GM19351 (cell line): Measurements from ENCODE around the gene LRRIQ4.

ENCODE experiments used
- ATAC-seq: cut with Tn5 transposase; IDR thresholded peaks from one replicate; pipeline ENCODE4 v1.9.1; 2021; ENCODE audit warnings: mild to moderate bottlenecking, moderate library complexity; ENCODE audit not compliant: unreplicated experiment

LRRIQ4 gene

DNA sequence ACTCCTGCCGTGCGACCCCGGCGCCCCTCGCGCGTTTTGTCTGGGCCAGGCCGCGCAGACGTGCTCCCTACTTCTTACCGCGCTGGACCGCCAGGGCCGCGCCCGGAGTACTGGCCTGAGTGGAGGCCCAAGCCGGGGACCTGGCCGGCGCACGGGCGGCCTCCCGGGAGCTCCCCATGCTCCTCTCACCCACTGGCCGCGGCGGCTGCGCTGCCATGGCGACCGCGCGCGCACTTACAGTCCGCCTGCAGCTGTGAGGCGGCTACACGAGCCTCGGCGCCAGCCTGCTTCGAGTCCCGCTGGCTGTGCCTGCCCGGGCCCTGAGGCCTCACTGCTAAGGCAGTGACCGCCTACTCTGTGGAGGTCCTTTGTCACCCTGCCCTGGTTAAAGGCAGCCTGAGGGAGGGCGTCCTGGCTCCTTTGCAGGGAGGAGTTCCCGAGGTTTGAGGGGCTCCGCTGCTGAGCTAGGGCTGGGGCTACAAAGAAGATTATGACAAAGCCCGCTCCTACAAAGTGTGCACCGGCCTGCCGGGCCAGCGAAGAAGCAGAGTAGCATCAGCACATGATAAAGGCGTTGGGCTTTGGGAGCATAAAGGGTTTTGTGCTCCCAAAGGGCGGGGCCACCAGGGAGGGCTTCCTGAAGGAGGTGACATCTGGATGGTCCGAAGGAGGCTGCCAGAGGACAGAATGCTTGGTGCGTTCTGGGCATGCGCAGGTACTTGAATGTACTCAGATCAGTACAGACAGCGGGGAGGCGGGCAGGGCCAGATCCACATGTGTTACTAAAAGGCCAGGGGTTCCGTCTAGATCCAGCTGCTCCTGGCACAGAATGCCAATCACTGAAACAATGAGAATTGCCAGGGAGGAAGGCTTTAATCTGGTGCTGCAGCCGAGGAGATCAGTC lies at the start of gene LRRIQ4, which contains the start of gene LRRC34:
TSS of gene LRRIQ4 (plus strand) at position 539 of the 904 bp plus-strand sequence. CDS start 9,052 bp downstream, outside the sequence.
TSS of gene LRRC34 (minus strand) at position 573 of the 904 bp plus-strand sequence. CDS start at position 217, 356 bp downstream.
- peak; percentile 62 for ATAC-seq

DNA sequence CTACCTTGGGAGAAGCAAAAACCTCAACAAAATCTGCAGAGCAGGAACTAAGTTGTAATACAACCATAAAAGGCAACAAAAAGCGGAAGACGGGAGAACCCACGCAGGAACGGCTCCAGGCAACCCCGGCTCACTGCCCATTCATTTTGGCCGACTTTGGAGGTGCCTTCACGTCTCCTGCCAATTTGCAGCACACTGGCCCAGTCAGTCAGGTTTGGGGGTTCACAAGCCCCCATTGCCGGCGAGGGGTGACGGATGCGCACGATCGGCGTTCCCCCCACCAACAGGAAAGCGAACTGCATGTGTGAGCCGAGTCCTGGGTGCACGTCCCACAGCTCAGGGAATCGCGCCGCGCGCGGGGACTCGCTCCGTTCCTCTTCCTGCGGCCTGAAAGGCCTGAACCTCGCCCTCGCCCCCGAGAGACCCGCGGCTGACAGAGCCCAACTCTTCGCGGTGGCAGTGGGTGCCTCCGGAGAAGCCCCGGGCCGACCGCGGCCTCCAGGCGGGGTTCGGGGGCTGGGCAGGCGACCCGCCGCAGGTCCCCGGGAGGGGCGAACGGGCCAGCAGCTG lies 48.3 kb upstream of the LRRIQ4 start:
- ATAC-seq: peak; percentile 49

DNA sequence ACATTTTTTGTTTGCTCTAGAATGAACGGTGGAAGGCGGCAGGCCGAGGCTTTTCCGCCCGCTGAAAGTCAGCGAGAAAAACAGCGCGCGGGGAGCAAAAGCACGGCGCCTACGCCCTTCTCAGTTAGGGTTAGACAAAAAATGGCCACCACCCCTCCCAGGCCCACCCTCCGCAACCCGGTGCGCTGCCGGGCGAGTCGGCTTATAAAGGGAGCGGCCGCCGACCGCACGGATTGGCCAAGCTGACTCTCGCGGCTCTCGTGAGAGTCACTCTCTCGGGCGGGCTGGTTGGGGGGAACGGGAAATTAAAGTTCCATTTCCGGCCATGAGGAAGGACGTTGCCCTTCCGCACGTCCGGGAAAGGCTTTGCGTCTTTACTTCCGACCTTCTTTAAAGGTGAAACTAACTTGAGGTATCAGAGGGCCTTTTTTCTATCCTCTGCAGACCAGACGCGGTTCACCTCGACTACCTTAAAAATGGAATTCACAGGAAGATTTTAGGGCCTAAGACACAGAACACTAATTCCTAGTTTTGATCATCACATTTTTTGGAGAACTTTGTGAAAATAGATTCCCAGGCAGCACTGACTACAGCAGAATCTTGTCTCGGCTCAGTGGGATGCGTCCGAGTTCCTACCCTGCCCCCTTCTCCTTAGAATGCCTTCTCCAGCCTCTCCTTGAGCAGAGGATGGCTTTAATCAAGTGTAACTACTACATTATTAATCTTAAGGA lies 47.6 kb upstream of the LRRIQ4 start, which contains the start of gene TERC:
TSS of gene TERC (minus strand) at position 179 of the 731 bp plus-strand sequence.
- ATAC-seq: peak; percentile 64

DNA sequence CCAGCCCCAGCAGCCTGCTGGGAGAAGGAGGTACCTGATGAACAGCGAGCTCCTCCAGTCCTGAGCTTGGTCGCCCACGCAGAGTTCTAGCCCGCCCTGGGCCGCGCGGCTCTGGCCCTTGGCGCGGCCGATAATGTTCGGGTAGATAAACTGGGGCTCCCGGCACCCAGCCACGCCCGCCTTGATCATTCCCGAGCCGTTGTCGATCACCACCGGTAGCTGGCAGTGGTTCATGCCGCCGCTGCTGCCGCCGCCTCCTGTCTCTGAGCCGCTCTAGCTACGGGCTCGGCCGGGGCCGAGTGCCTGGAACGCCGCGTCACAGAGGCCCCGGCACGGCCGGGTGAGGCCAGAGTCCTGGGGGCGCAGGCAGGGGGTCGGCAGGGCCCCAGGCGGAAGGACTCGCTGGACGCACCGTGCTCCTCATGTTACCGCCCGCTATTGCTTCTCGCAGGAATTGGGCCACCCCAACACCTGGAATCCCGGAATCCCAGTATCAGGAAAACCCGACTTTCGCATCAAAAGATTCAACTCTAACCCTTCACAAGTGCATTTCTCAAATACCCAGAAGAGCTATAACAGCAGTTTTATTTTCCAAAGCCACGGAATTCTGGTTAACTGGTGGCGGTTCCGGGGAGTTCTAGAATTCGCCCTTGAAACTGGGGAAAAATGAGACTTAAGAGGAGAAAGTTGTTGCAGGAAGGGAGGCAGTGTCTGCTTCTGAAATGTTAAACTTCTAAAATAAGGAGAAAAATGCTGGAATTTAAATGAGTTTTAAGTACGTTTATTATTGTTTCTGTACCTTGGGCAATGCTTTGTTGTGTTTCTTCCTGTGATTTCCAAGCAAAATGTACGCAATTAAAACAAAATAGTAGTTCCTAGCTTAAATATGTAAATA lies 43.1 kb upstream of the LRRIQ4 start, which contains the start of gene ACTRT3:
TSS of gene ACTRT3 (minus strand) at position 275 of the 895 bp plus-strand sequence. CDS start at position 234, 41 bp downstream.
- ATAC-seq: peak; percentile 29

DNA sequence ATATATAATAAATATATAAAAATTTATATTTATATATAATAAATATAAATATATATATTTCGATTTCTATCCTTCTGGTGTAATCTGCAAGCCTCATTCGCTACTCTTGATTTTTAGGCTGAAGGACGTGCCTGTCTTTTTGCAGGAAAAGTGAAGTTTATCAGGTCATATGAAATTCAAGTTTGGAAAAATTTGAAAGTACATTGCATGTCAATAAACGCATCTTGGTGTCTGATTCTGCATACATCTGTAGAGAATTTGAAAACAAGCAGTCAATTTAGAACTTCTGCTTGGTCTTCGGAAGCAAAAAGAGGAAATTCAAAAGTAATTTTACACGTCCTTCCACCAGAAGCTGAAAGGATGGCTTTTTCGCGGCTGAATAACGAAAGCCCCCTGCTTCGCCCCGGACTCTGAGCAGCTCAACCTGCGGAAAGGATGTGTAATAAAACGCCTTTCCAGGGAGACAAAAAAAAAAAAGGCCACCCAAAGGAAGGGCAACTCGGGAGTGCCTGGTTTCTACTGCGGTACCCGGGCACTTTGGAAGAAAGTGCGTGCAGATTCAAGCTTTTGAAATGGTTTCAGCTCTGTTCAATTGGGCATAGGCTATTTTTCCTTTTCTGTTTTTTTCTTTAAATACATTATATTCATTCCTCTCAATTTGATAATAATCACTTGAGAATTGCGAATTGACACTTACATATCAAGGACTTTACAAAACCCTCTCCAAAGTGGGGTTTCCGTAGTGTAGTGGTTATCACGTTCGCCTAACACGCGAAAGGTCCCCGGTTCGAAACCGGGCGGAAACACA lies 41.0 kb upstream of the LRRIQ4 start:
- ATAC-seq: peak; percentile 9

DNA sequence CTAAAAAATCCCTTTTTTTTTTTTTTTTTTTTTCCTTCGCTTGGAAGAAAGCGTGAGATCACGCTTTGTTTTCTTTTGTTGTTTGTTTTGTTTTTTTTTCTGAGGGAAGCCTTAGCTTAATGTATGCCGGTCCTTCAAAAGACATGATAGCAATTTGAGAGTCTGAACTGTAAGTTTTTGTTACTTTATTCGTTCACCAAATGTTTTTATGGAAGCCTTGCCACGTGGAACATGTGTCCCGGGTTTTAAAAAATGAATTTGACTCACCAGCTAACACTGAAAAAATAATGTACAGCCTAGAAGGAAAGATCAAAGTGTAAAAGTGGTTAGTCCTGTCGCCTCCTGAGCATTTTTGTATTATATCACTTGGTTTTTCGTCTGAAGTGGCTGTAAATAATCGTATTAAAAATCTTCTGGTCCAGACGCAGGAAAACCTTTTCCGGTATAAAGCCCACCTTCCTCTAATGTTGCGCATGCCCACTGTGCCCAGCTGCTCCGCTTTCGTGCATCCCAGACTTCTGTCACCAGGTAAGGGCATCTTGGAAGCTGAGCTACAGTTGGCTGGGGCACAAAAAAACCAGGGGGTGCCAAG lies 40.3 kb upstream of the LRRIQ4 start:
- ATAC-seq: peak; percentile 4

DNA sequence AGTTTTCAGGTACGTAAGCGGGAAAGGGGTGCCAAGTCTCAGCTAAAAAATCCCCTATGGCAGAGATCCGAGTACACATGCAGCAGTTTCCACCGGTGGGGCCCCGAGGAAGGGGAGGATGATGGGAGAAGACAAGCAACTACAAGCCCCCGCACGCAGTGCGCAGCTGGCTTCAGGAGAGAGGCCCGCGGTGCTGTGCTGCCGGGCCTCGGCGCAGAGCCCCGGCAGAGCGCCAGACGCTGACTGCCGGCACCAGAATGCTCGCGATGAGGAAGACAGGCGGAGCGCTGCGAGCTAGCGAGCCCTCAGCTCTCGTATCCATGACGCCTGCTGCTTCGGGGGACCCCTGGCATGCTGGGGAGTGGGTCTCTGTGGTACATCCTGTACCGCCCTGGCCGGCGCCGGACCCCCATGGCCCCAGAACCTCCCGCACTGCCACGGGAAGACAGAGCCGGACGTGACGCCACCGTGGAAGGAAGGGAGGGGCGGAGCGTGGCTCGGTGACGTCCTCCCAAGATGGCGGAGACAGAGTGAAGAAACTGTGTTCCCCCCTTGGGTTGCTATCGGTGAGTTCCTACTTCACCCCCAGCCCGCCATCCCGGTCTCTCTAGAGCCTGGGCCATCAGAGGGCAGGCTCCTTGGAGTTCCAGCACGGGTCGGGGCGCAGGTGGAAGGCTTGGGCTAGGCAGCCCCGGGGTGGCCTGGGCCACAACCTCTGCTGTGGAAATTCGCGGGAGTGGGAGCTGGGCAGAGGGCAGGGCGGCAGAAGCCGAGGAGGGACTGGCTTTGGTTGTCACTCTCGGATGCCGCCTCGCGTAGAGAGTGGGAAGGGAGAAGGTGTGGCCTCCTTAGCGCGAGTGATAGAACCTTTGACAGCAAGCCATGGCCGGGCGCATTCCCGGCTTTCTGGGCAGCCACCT lies 39.5 kb upstream of the LRRIQ4 start, which contains the start of gene MYNN:
TSS of gene MYNN (plus strand) at position 500 of the 920 bp plus-strand sequence. CDS start 900 bp downstream, outside the sequence.
- peak; percentile 77 for ATAC-seq

DNA sequence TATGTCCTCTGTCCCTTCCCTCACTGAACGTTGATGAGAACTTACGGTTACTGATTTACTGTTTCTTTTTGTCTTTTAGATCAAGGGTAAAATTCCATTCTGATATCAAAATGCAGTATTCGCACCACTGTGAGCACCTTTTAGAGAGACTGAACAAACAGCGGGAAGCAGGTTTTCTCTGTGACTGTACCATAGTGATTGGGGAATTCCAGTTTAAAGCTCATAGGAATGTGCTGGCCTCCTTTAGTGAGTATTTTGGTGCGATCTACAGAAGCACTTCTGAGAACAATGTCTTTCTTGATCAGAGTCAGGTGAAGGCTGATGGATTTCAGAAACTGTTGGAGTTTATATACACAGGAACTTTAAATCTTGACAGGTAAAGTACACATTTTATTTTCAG lies 38.5 kb upstream of the LRRIQ4 start:
- ATAC-seq: no peak

DNA sequence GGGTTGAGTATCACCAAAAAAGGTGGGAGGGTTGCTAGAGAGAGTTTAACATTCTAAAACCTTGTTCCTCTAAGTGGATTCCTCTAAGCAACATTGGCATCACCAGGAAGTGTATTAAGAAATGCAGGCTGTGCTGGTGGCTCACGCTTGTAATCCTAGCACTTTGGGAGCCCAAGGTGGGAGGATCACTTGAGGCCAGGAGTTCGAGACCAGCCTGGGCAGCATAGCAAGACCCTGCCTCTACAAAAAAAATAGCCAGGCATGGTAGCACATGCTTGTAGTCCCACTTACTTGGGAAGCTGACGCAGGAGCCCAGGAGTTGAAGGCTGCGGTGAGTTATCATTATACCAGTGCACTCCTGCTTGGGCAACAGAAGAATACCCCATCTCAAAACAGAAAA lies 34.8 kb upstream of the LRRIQ4 start:
- no peak for ATAC-seq

DNA sequence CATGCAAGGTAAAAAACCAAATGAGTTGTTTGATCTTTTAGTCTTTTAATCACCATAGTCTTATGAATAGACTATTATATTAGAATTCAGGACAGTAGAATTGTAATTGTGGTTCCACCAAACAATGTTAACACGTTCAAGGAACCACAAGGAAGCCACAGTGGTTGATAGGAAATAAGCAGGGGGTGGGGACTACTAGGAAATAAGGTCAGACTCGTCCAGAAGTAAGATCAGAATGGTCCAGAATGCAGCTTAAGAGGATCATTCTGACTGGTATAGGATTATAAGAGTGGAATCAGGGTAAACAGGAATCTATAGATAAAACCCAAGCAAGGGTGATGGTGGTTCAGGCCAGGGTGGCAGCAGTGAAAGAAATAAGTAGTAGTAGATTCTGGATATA lies 31.9 kb upstream of the LRRIQ4 start:
- no peak for ATAC-seq

DNA sequence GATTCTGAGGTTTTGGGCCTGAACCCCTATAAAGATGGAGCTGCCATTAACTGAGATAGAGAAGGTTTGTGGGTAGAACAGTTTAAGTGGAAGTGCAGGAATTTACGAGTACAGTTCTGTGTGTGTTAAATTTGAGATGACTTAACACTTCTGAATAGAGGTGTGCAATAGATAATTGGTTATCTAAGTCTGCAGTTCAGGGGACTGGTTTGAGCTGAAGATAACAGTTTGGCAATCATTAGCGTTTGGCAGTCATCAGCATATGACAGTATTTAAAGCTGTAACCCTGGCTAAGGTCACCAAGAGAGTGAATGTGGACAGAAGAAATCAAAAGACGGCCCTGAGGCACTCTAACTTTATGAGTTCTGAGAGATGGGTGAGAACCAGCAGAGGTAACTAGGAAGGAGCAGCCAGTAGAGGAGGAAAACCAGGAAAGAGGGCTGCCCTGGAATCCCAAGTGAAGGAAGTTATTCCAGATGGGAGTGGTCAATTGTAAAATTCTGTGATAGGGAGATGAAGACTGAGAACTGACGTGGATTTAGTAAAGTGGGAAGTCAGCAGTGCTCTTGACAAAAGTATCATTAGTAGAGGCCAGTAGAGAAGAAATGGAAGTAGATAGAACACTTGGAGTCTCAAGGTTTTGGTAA lies 31.3 kb upstream of the LRRIQ4 start:
- no peak for ATAC-seq

DNA sequence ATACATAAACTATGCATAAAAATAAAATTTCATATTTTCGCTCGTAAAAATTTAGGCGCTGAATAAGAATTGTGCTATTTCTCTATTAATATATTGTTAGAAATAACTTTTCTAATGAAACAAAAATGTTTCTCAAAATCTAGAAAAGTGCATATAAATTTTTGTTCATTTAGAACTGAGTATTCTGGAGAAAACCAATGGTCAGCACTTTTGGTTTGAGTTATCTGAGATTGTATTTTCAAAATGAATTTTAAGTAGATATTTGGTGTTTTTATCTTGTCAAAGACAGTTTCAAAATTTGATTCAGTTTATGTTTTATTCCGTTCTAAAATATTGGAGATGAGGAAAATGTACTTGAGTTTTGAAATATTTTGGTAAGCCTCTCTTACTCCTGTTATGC lies 25.6 kb upstream of the LRRIQ4 start:
- ATAC-seq: no peak

DNA sequence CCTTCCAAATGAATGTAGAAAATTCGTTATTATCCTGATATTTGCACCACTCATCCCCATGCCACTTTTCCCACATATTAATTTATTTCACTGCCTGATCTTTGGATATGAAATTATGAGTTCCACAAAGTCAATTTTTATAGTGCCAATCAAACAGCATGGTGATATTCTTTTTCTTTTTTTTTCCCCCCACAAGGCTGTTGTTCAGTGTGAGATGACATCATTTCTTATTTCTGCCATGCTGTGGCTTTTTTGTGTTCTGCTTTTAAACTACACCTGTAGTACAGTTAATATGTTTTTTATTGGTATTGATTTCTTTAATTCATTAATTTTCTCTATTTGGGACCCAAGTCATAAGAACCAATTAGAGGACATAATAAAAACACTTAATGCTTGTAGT lies 24.9 kb upstream of the LRRIQ4 start:
- no peak for ATAC-seq

DNA sequence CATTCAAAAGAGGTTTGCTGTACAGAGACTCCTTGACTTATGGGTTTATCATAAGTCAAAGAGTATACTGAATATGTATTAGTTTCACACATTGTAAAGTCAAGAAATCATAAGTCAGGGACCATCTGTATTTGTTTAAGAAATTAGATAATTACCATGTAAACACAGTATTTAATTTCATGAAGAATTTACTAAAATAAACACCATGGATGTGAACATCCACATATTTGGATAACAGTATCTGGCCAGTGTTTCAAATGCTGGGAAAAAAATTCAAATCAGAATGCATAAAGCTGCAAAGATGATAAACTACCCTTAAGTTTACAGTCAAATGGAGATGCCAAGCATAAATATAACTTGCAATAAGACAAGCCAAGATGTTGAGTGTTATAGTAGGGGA lies 22.5 kb upstream of the LRRIQ4 start:
- ATAC-seq: no peak

DNA sequence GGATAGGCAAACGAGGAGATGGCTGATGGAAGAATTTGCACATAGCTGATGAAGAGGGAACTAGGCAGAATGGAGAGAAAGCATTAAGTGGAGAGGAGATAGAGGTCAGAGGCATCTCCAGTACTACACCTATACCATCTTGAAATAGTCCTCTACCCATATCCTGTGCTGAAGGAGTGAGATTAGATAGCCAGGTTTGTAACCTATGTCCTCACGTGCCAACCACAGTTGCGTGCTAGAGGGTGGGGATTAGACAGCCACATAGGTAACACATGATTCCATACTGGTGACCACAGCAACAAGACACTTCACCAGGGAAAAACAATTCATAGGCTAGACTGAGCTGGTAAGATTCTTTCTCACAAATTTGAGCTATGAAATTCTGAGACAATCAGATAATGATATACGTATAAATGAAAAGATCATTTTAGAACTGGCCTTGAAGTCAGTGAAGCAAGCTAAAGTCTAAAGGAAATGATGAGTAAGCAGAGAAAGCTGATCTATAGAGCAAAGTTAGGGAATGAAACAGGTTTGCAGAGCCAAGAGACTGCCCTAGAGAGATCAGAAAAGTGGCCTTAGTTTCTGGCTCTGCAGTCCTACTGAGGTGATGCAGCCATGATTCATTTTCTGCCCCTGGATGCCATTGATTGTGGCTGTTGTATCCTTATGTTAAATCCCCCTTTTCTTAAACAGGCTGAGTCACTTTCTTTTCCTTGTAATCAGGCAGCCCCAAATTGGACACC lies 21.8 kb upstream of the LRRIQ4 start:
- no peak for ATAC-seq

DNA sequence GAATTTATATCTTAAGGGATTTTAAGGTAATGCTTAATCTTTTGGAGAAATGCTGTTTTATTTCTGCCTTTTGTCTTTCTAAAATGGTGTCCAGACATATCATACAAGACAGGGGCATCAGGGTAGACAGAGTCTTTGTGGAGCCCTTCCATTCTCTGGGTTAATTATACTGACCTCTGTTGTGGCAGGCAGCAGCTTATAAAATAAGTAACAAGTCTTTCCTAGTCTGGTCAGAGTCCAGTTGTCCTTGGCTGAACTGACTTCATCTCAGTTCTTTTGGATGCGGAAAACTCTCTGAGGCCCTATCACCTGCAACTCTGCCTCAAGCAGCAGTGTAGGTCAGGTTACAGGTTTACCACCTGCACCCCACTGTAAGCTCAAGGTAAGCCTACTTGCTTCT lies 20.3 kb upstream of the LRRIQ4 start:
- ATAC-seq: no peak

DNA sequence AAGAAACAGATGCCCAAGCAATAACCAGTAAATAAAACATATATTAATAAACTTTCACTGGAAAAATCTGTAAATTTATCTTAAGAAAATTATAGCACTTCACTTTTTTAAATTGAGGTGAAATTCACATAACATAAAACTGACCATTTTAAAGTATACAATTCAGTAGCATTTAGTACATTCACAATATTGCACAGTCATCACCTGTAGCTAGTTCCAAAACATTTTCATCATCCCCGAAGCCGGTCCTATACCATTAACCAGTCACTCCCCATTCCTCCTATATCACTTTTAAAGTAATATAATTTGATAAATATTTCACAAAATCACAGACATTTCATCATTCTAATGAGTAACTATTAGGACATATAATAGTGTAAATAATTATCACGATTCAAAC lies 8.0 kb upstream of the LRRIQ4 start:
- ATAC-seq: no peak
